ENCODE results near the gene SLF2. TPM values are rescaled to one million over a fixed set of nuclear protein-coding genes. Genes with fewer than 3 reads are reported as not detected.

Gene SLF2
- total and polyA plus RNA-seq, 8 donors = 2.3 to 49.9 (median 14.4) TPM

DNA sequence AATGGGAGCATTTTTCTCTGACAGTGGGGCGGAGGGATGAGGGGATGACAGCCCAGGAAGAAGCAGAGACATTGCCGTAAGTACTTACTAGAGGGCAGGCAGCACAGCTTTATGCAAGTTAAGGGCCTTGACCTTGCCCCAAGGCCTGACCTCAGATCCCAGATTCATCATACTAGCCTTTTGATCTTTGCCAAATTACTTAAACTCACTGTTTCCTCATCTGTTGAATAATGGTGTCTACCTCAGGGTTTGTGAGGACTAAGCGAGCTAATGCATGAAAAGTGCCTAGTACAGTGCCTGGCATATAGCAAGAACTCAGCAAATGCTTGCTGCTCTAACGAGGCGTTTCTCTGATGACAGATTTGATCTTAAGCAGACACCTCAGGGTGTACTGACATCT is 53.1 kb downstream of the SLF2 start:
- Histone ChIP-seq H3K27ac (no peak overlapping the region), H3K4me1 (peaks cover 12 to 28% (median 26%) of the 10 kb centered on the region in 4 donors), H3K27me3 (peaks cover 0 to 8% (median 0%) of the 10 kb centered on the region in 3 donors), H3K9me3 (no peaks in the 10 kb centered on the region), H3K36me3 (peaks cover 7 to 56% (median 45%) of the 10 kb centered on the region in 4 donors), H3K4me3 (no peak overlapping the region)
- intact Hi-C loops (cut with DNase I; ENCODE audit: low total_unique reads) = no loop called here
- TF ChIP-seq POLR2A (IDR thresholded peaks at IDR 0.05) (no peak), POLR2AphosphoS5 (IDR thresholded peaks at IDR 0.05) (no peak), EP300 (IDR thresholded peaks at IDR 0.05) (no peak)
- TF ChIP-seq, protein P1, sequence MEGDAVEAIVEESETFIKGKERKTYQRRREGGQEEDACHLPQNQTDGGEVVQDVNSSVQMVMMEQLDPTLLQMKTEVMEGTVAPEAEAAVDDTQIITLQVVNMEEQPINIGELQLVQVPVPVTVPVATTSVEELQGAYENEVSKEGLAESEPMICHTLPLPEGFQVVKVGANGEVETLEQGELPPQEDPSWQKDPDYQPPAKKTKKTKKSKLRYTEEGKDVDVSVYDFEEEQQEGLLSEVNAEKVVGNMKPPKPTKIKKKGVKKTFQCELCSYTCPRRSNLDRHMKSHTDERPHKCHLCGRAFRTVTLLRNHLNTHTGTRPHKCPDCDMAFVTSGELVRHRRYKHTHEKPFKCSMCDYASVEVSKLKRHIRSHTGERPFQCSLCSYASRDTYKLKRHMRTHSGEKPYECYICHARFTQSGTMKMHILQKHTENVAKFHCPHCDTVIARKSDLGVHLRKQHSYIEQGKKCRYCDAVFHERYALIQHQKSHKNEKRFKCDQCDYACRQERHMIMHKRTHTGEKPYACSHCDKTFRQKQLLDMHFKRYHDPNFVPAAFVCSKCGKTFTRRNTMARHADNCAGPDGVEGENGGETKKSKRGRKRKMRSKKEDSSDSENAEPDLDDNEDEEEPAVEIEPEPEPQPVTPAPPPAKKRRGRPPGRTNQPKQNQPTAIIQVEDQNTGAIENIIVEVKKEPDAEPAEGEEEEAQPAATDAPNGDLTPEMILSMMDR (IDR thresholded peaks at IDR 0.05) = no peak
- no peak for DNase-seq
- WGBS, 5 donors = 72 to 89% (median 74%) methylated on average over 5 of the region's 5 CpGs

DNA sequence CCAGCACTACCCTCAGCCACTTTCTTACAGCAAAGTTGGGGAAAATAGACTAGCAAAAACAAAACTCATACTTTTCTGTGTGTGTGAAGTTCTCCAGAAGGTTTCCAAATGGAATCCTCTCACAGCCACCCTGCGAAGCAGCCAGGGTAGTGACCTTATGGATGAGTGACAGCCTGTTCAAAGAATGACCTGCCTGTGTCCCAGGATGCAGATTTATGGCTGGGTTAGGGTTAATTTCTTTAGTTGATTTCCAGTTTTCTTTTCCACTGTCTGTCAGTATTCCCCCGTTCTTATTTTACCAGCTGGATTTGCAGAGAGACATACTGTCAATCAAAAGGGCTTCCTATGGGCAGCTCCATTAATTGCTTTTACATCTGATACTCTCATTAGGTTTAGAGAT is 54.1 kb downstream of the SLF2 start:
- Histone ChIP-seq H3K4me3 (no peak overlapping the region), H3K27me3 (peaks cover 0 to 8% (median 0%) of the 10 kb centered on the region in 3 donors), H3K9me3 (no peaks in the 10 kb centered on the region), H3K36me3 (peaks cover 6 to 47% (median 35%) of the 10 kb centered on the region in 4 donors), H3K4me1 (peaks cover 22 to 37% (median 36%) of the 10 kb centered on the region in 4 donors), H3K27ac (no peak overlapping the region)
- intact Hi-C loops (cut with DNase I; ENCODE audit: low total_unique reads) = no loop called here
- TF ChIP-seq, protein P1 (IDR thresholded peaks at IDR 0.05) = no peak
- no peak for TF ChIP-seq POLR2AphosphoS5 (IDR thresholded peaks at IDR 0.05)
- TF ChIP-seq EP300 (IDR thresholded peaks at IDR 0.05) = no peak
- no peak for TF ChIP-seq POLR2A (IDR thresholded peaks at IDR 0.05)
- 61 to 74% (median 68%) methylated on average over 2 of the region's 2 CpGs for WGBS, 5 donors
- DNase-seq = no peak

DNA sequence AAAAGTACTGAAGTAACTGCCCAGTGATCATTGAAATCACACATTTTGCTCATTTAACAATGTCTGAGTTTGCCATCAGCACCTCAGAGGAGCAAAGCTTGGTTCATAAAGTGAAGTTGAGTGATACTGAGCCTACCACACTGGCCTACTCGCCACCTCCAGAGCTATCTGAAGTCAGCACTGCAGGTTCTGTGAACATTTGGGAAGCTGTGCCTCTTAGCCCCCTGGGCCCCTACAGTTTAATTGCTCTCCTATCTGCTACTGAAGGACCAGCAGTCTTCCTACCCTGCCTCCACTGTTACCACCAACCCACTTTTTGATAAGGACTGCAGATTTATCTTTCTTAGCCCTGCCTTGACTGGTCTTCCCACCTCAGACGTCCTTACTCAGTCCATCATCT is 54.6 kb downstream of the SLF2 start:
- intact Hi-C loops (cut with DNase I; ENCODE audit: low total_unique reads) = no loop called here
- peaks cover 24 to 41% (median 40%) of the 10 kb centered on the region in 4 donors for H3K4me1 ChIP-seq
- no peaks in the 10 kb centered on the region for H3K9me3 ChIP-seq
- WGBS, 5 donors = 68 to 86% (median 83%) methylated on average over 2 of the region's 2 CpGs
- H3K27ac ChIP-seq = no peak overlapping the region
- DNase-seq = no peak
- H3K36me3 ChIP-seq = peaks cover 2 to 43% (median 30%) of the 10 kb centered on the region in 4 donors
- TF ChIP-seq EP300 (IDR thresholded peaks at IDR 0.05) (no peak), POLR2A (IDR thresholded peaks at IDR 0.05) (no peak), POLR2AphosphoS5 (IDR thresholded peaks at IDR 0.05) (no peak)
- TF ChIP-seq, protein P1 (IDR thresholded peaks at IDR 0.05) = no peak
- H3K4me3 ChIP-seq = no peak overlapping the region
- peaks cover 0 to 8% (median 0%) of the 10 kb centered on the region in 3 donors for H3K27me3 ChIP-seq

DNA sequence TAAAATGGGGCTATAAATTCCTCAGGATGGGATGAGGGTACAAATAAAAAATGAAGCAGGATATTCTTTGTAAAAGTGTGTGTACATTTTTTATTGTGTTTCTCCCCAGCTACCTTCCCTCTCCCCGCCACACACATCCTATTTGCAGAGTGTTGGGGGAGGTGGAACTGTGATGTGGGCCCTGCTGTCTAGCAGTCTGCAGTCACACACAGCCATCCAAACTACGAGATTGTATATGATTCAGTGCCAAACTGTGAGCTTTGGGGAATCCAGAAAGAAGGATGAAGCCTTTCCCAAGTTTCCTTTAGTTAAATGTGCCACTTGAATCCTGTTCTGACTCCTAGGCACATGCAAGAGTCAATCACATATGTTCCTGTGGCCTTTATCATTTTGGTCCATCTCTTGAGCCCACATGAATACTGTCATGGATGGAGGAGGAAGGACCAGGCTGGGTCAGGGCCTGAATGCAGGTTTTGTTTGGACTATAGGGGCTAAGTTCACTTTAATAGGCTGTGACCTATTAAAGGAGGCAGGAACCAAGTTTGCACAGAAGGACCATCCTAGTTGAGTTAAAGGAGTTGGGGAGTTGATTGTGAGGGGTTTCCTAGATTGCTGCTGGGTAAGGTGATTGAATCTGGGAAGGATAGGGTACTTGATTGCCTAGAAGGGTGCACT is 55.4 kb downstream of the SLF2 start:
- Histone ChIP-seq H3K4me1 (peaks cover 24 to 47% (median 40%) of the 10 kb centered on the region in 4 donors), H3K36me3 (peaks cover 0 to 34% (median 22%) of the 10 kb centered on the region in 4 donors), H3K4me3 (peak overlapping the region in 1 of 4 donors; percentile 66), H3K9me3 (no peaks in the 10 kb centered on the region), H3K27me3 (peaks cover 0 to 8% (median 0%) of the 10 kb centered on the region in 3 donors), H3K27ac (peak overlapping the region in 1 of 5 donors; percentile 84)
- 71 to 84% (median 73%) methylated on average over 2 of the region's 2 CpGs for WGBS, 5 donors
- no peak for DNase-seq
- intact Hi-C loops (cut with DNase I; ENCODE audit: low total_unique reads) = no loop called here
- no peak for TF ChIP-seq POLR2AphosphoS5 (IDR thresholded peaks at IDR 0.05)
- TF ChIP-seq, protein P1 (IDR thresholded peaks at IDR 0.05) = no peak
- TF ChIP-seq POLR2A (IDR thresholded peaks at IDR 0.05) = no peak
- no peak for TF ChIP-seq EP300 (IDR thresholded peaks at IDR 0.05)

Data from stomach (tissue), 9 donors.